ENCODE results near the gene RSRC2.
"Not testable (repeated sequence)": the region's sequence is repeated elsewhere in the genome, so short reads cannot be mapped to it uniquely, and the experiment has no call there.

Gene RSRC2, protein sequence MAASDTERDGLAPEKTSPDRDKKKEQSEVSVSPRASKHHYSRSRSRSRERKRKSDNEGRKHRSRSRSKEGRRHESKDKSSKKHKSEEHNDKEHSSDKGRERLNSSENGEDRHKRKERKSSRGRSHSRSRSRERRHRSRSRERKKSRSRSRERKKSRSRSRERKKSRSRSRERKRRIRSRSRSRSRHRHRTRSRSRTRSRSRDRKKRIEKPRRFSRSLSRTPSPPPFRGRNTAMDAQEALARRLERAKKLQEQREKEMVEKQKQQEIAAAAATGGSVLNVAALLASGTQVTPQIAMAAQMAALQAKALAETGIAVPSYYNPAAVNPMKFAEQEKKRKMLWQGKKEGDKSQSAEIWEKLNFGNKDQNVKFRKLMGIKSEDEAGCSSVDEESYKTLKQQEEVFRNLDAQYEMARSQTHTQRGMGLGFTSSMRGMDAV

GRCh38 chr12:122526683-122527477 is at the start of gene RSRC2, which contains the start of gene KNTC1:
Gene RSRC2 (minus strand): TSS chr12:122526936. CDS start chr12:122526853, 83 bp downstream.
Gene KNTC1 (plus strand): TSS chr12:122527249. CDS start chr12:122530064, 2,815 bp downstream.
- Mint-ChIP-seq H3K36me3 (ENCODE audit: low read depth) (peaks cover 58% of the 10 kb centered on the region), H3K27me3 (no peaks in the 10 kb centered on the region), H3K27ac (no peak within 1 kb of the TSS), H3K4me3 (no peak within 1 kb of the TSS), H3K9me3 (no peaks in the 10 kb centered on the region), H3K4me1 (peaks cover 43% of the 10 kb centered on the region)
- DNase-seq, result peak; percentile 95
- ATAC-seq, result peak; percentile 93

- no peak for ATAC-seq
- no peaks in the 10 kb centered on the region for H3K9me3 Mint-ChIP-seq
- H3K27ac Mint-ChIP-seq, result no peak overlapping the region
- H3K36me3 Mint-ChIP-seq (ENCODE audit: low read depth), result peaks cover 50% of the 10 kb centered on the region
- no peak for DNase-seq
- H3K4me1 Mint-ChIP-seq, result peaks cover 3% of the 10 kb centered on the region
- no peak overlapping the region for H3K4me3 Mint-ChIP-seq
- no peaks in the 10 kb centered on the region for H3K27me3 Mint-ChIP-seq
Measured at GRCh38 chr12:122571821-122572220, 45.1 kb upstream of the RSRC2 start.

DNA sequence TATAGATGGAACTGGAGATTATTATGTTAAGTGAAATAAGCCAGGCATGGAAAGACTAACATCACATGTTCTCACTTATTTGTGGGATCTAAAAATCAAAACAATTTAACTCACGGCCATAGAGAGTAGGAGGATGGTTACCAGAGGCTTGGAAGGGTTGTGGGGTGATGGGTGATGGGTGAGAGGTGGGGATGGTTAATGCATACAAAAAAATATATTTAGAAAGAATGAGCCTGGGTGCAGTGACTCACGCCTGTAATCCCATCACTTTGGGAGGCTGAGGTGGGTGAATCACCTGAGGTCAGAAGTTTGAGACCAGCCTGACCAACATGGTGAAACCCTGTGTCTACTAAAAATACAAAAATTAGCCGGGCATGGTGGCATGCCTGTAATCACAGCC is 43.3 kb upstream of the RSRC2 start:
- not testable (repeated sequence) for H3K9me3 Mint-ChIP-seq, DNase-seq, H3K27ac Mint-ChIP-seq, H3K4me1 Mint-ChIP-seq, H3K4me3 Mint-ChIP-seq, H3K27me3 Mint-ChIP-seq, ATAC-seq
- peaks cover 37% of the 10 kb centered on the region for H3K36me3 Mint-ChIP-seq (ENCODE audit: low read depth)

- Mint-ChIP-seq H3K27me3 (no peaks in the 10 kb centered on the region), H3K27ac (no peak overlapping the region), H3K4me1 (peaks cover 3% of the 10 kb centered on the region), H3K9me3 (no peaks in the 10 kb centered on the region), H3K4me3 (no peak overlapping the region), H3K36me3 (ENCODE audit: low read depth) (peaks cover 36% of the 10 kb centered on the region)
- ATAC-seq, result no peak
- DNase-seq, result no peak
Measured at GRCh38 chr12:122569288-122569687, 42.6 kb upstream of the RSRC2 start.

DNA sequence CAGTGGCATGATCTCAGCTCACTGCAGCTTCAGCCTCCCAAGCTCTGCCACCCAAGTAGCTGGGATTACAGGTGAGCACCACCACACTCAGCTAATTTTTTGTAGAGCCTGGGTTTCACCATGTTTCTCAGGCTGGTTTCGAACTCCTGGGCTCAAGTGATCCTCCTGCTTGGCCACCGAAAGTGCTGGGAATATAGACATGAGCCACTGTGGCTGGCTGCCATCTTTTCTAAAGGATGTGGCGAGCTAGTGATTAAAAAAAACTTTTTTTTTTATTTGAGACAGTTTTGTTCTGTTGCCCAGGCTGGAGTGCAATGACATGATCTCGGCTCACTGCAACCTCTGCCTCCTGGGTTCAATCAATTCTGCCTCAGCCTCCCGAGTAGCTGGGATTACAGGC is 40.1 kb upstream of the RSRC2 start:
- H3K4me3 Mint-ChIP-seq, ATAC-seq, H3K27me3 Mint-ChIP-seq, H3K27ac Mint-ChIP-seq, DNase-seq, H3K9me3 Mint-ChIP-seq, H3K4me1 Mint-ChIP-seq: not testable (repeated sequence)
- peaks cover 31% of the 10 kb centered on the region for H3K36me3 Mint-ChIP-seq (ENCODE audit: low read depth)

DNA sequence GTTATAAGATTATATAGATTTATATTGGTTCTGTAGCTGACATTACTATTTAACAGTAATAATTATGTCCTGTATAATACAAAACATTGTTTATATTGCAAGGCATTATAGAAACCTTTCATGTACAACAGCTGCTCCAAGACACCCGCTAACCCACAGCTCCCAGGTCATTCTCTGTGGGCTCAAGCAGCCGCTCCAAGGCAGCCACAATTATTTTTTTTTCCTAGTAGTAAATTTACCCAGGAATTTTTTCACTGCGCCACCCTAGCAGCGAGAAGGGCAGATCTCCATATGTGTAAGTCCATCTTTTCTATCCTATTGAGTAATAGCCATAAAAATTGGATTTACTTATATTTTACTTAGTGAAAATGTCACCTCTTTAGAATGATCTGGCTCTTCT is 36.6 kb upstream of the RSRC2 start:
- H3K27me3 Mint-ChIP-seq, result no peaks in the 10 kb centered on the region
- no peaks in the 10 kb centered on the region for H3K9me3 Mint-ChIP-seq
- no peak overlapping the region for H3K4me3 Mint-ChIP-seq
- peaks cover 5% of the 10 kb centered on the region for H3K4me1 Mint-ChIP-seq
- DNase-seq (no peak), ATAC-seq (no peak)
- no peak overlapping the region for H3K27ac Mint-ChIP-seq
- peaks cover 30% of the 10 kb centered on the region for H3K36me3 Mint-ChIP-seq (ENCODE audit: low read depth)

- Mint-ChIP-seq H3K27me3 (no peaks in the 10 kb centered on the region), H3K27ac (no peak overlapping the region), H3K9me3 (no peaks in the 10 kb centered on the region), H3K4me1 (peaks cover 5% of the 10 kb centered on the region), H3K36me3 (ENCODE audit: low read depth) (peaks cover 41% of the 10 kb centered on the region), H3K4me3 (no peak overlapping the region)
- DNase-seq (no peak), ATAC-seq (peak; percentile 65)
Measured at GRCh38 chr12:122560138-122560537, 33.4 kb upstream of the RSRC2 start.

DNA sequence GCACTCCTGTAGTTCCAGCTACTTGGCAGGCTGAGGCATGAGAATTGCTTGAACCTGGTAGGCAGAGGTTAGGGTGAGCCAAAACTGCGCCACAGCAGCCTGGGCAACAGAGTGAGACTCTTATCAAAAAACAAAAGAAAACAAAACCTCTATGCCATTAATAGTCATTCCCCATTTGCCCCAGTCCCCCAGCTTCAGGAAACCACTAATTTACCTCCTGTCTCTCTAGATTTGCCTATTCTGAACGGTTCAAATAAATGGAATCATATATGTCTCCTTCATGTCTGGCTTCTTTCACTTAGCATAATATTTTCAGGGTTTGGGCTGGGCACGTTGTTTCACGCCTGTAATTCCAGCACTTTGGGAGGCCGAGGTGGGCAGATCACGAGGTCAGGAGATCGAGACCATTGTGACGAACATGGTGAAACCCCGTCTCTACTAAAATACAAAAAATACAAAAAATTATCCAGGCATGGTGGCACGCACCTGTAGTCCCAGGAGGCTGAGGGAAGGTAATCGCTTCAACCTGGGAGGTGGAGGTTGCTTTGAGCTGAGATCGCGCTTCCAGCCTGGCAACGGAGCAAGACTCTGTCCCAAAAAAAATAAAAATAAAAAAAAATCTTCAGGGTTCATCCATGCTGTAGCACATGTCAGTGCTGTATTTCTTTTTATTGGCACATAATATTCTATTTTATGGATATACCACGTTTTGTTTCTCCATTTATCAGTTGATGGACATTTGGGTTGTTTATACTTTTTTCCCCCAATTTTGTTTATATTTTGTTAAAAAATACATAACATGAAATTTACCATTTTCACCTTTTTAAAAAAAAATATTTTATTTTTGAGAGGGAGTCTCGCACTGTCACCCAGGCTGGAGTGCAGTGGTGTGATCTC is 32.3 kb upstream of the RSRC2 start:
- DNase-seq (no peak), ATAC-seq (no peak)
- Mint-ChIP-seq H3K36me3 (ENCODE audit: low read depth) (peaks cover 41% of the 10 kb centered on the region), H3K4me3 (no peak overlapping the region), H3K9me3 (no peaks in the 10 kb centered on the region), H3K27me3 (no peaks in the 10 kb centered on the region), H3K27ac (no peak overlapping the region), H3K4me1 (peaks cover 5% of the 10 kb centered on the region)

DNA sequence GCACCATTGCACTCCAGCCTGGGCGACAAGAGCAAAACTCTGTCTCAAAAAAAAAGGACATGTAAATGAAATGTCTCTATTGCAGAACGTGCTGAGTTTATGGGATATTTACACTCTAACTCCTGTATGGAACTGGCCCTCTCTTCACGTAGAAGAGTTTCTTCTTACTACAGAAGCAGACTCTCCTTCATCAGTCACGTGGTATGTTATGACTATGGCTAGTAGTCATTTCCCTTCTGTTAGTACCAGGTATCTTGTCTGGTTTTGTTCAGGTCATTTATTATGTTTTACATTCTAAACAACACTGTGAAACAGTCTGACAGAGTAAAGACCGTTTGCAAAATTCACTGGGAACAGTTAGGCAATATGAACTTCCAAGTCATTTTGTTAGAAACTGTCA is 20.6 kb upstream of the RSRC2 start:
- peaks cover 49% of the 10 kb centered on the region for H3K36me3 Mint-ChIP-seq (ENCODE audit: low read depth)
- H3K4me1 Mint-ChIP-seq, result peaks cover 2% of the 10 kb centered on the region
- no peaks in the 10 kb centered on the region for H3K27me3 Mint-ChIP-seq
- no peaks in the 10 kb centered on the region for H3K9me3 Mint-ChIP-seq
- H3K4me3 Mint-ChIP-seq, result no peak overlapping the region
- ATAC-seq (no peak), DNase-seq (no peak)
- no peak overlapping the region for H3K27ac Mint-ChIP-seq

- peaks cover 42% of the 10 kb centered on the region for H3K36me3 Mint-ChIP-seq (ENCODE audit: low read depth)
- no peaks in the 10 kb centered on the region for H3K9me3 Mint-ChIP-seq
- H3K4me3 Mint-ChIP-seq, result no peak overlapping the region
- peaks cover 2% of the 10 kb centered on the region for H3K4me1 Mint-ChIP-seq
- DNase-seq (no peak), ATAC-seq (no peak)
- H3K27ac Mint-ChIP-seq, result no peak overlapping the region
- H3K27me3 Mint-ChIP-seq, result no peaks in the 10 kb centered on the region
Measured at GRCh38 chr12:122545855-122546254, 19.1 kb upstream of the RSRC2 start.

GRCh38 chr12:122544537-122544936 is 17.8 kb upstream of the RSRC2 start:
- no peak for ATAC-seq
- no peaks in the 10 kb centered on the region for H3K27me3 Mint-ChIP-seq
- no peaks in the 10 kb centered on the region for H3K9me3 Mint-ChIP-seq
- H3K27ac Mint-ChIP-seq, result no peak overlapping the region
- peaks cover 37% of the 10 kb centered on the region for H3K36me3 Mint-ChIP-seq (ENCODE audit: low read depth)
- DNase-seq, result no peak
- peaks cover 2% of the 10 kb centered on the region for H3K4me1 Mint-ChIP-seq
- H3K4me3 Mint-ChIP-seq, result no peak overlapping the region

GRCh38 chr12:122538496-122538895 is 11.8 kb upstream of the RSRC2 start:
- ATAC-seq (no peak), DNase-seq (no peak)
- peaks cover 45% of the 10 kb centered on the region for H3K36me3 Mint-ChIP-seq (ENCODE audit: low read depth)
- no peaks in the 10 kb centered on the region for H3K9me3 Mint-ChIP-seq
- no peak overlapping the region for H3K27ac Mint-ChIP-seq
- H3K27me3 Mint-ChIP-seq, result no peaks in the 10 kb centered on the region
- no peaks in the 10 kb centered on the region for H3K4me1 Mint-ChIP-seq
- no peak overlapping the region for H3K4me3 Mint-ChIP-seq

- no peak overlapping the region for H3K4me3 Mint-ChIP-seq
- no peak for ATAC-seq
- H3K27me3 Mint-ChIP-seq, result no peaks in the 10 kb centered on the region
- H3K27ac Mint-ChIP-seq, result no peak overlapping the region
- no peaks in the 10 kb centered on the region for H3K9me3 Mint-ChIP-seq
- DNase-seq, result no peak
- H3K4me1 Mint-ChIP-seq, result no peaks in the 10 kb centered on the region
- peaks cover 46% of the 10 kb centered on the region for H3K36me3 Mint-ChIP-seq (ENCODE audit: low read depth)
Measured at GRCh38 chr12:122537021-122537420, 10.3 kb upstream of the RSRC2 start.

GRCh38 chr12:122533856-122534255 is 7.1 kb upstream of the RSRC2 start:
- Mint-ChIP-seq H3K27me3 (no peaks in the 10 kb centered on the region), H3K36me3 (ENCODE audit: low read depth) (peaks cover 58% of the 10 kb centered on the region)

More at GRCh38 chr12:122533856-122534255, 7.1 kb upstream of the RSRC2 start:
- H3K27ac Mint-ChIP-seq, result no peak overlapping the region
- DNase-seq (no peak), ATAC-seq (no peak)
- H3K9me3 Mint-ChIP-seq, result no peaks in the 10 kb centered on the region
- H3K4me1 Mint-ChIP-seq, result peaks cover 8% of the 10 kb centered on the region
- no peak overlapping the region for H3K4me3 Mint-ChIP-seq

Data from activated naive CD8-positive, alpha-beta T cell treated with anti-CD3 and anti-CD28 coated beads, Interleukin-2, amount 50 U/mL, for 24 hours (primary cell).